Liver (tissue), 9 donors: ENCODE data around the gene CACNA1F. TPM values are rescaled to one million over a fixed set of nuclear protein-coding genes. Genes with fewer than 3 reads are reported as not detected.

Experiments used
- DNase-seq: peaks from one replicate; pipeline ENCODE4 v3.0.0-alpha.2; 2017; ENCODE audit warnings: low spot score
- H3K27ac ChIP-seq, 2 donors: one replicate each; pipeline ENCODE4 v1.7.0; 2013; ENCODE audit warnings: inconsistent platforms in 2 of 2, low read length in 2 of 2, control low read depth in 1 of 2, low read depth in 1 of 2, mild to moderate bottlenecking in 1 of 2
- H3K27me3 ChIP-seq, 4 donors: one replicate each; pipeline versions ENCODE4 v1.6.1 to v1.7.0; 2013; ENCODE audit warnings: low read length in 3 of 4, inconsistent platforms in 1 of 4, mild to moderate bottlenecking in 1 of 4, moderate library complexity in 1 of 4; ENCODE audit not compliant: control insufficient read depth in 4 of 4, insufficient read depth in 4 of 4
- H3K36me3 ChIP-seq, 4 donors: one replicate each; pipeline versions ENCODE4 v1.6.1 to v1.7.0; 2013; ENCODE audit warnings: low read length in 3 of 4, mild to moderate bottlenecking in 3 of 4, low read depth in 1 of 4, moderate library complexity in 1 of 4; ENCODE audit not compliant: control insufficient read depth in 4 of 4, insufficient read depth in 3 of 4
- H3K4me1 ChIP-seq, 4 donors: one replicate each; pipeline versions ENCODE4 v1.6.1 to v1.7.0; 2013; ENCODE audit warnings: low read length in 3 of 4, mild to moderate bottlenecking in 3 of 4, moderate library complexity in 1 of 4; ENCODE audit not compliant: control insufficient read depth in 4 of 4, insufficient read depth in 4 of 4
- H3K4me3 ChIP-seq, 3 donors: one replicate each; pipeline versions ENCODE4 v1.6.1 to v1.7.0; 2013; ENCODE audit warnings: low read length in 3 of 3, control low read depth in 1 of 3, low read depth in 1 of 3, mild to moderate bottlenecking in 1 of 3
- H3K9ac ChIP-seq, 2 donors: one replicate each; pipeline ENCODE4 v1.7.0; 2013; ENCODE audit warnings: low read length in 2 of 2, mild to moderate bottlenecking in 2 of 2, moderate library complexity in 2 of 2, control low read depth in 1 of 2, low read depth in 1 of 2
- H3K9me3 ChIP-seq, 4 donors: one replicate each; pipeline versions ENCODE4 v1.6.1 to v1.7.0; 2013; ENCODE audit warnings: low read length in 3 of 4; ENCODE audit not compliant: control insufficient read depth in 4 of 4
- EGR1 ChIP-seq, 2 donors: IDR thresholded peaks; 2 replicates each; pipeline ENCODE4 v1.6.1; 2016 to 2018; ENCODE audit warnings: antibody characterized with exemption in 2 of 2, low read depth in 2 of 2
- FOXA1 ChIP-seq: IDR thresholded peaks from 2 replicates; pipeline ENCODE4 v1.6.1; 2016; ENCODE audit warnings: antibody characterized with exemption
- FOXA2 ChIP-seq: IDR thresholded peaks from 2 replicates; pipeline ENCODE4 v1.6.1; 2016; ENCODE audit warnings: antibody characterized with exemption
- GABPA ChIP-seq, 2 donors: IDR thresholded peaks in 1 of 2; conservative IDR thresholded peaks in 1 of 2; 2 replicates each; pipeline ENCODE4 v1.6.1; 2016; ENCODE audit warnings: antibody characterized with exemption in 2 of 2, mild to moderate bottlenecking in 1 of 2, moderate library complexity in 1 of 2
- HNF4A ChIP-seq, 2 donors: conservative IDR thresholded peaks; 2 replicates each; pipeline ENCODE4 v1.6.1; 2016; ENCODE audit warnings: antibody characterized with exemption in 2 of 2, mild to moderate bottlenecking in 2 of 2
- HNF4G ChIP-seq: IDR thresholded peaks from 2 replicates; pipeline ENCODE4 v1.6.1; 2016; ENCODE audit warnings: antibody characterized with exemption
- JUND ChIP-seq, 2 donors: IDR thresholded peaks; 2 replicates each; pipeline ENCODE4 v1.6.1; 2016; ENCODE audit warnings: antibody characterized with exemption in 2 of 2
- NR2F2 ChIP-seq: IDR thresholded peaks from 2 replicates; pipeline ENCODE4 v1.6.1; 2016; ENCODE audit warnings: antibody characterized with exemption
- RAD21 ChIP-seq, 2 donors: IDR thresholded peaks; 2 replicates each; pipeline ENCODE4 v1.6.1; 2016; ENCODE audit warnings: antibody characterized with exemption in 2 of 2, mild to moderate bottlenecking in 2 of 2
- RXRA ChIP-seq, 2 donors: IDR thresholded peaks; 2 replicates each; pipeline ENCODE4 v1.6.1; 2017 to 2018; ENCODE audit warnings: antibody characterized with exemption in 2 of 2, mild to moderate bottlenecking in 1 of 2
- SP1 ChIP-seq: IDR thresholded peaks from 2 replicates; pipeline ENCODE4 v1.6.1; 2018; ENCODE audit warnings: antibody characterized with exemption, mild to moderate bottlenecking
- TAF1 ChIP-seq: conservative IDR thresholded peaks from 2 replicates; pipeline ENCODE4 v1.6.1; 2016; ENCODE audit warnings: antibody characterized with exemption, mild to moderate bottlenecking
- YY1 ChIP-seq: IDR thresholded peaks from 2 replicates; pipeline ENCODE4 v1.6.1; 2016; ENCODE audit warnings: antibody characterized with exemption, mild to moderate bottlenecking
- WGBS: extraction: QIAGEN DNeasy Blood & Tissue Kit; methylation state at CpG from one replicate; pipeline ENCODE4 v1.1.7; 2013; 5-methylcytosine and 5-hydroxymethylcytosine counted together
- polyA plus RNA-seq, 2 donors: library from polyadenylated mRNA; stranded (reverse) in 1 of 2; unstranded in 1 of 2; fragments of 200-250 nt in 1 of 2; fragments of >200 nt in 1 of 2; fragmentation: Nextera tagmentation in 1 of 2; extraction: Ambion mirVana in 1 of 2; gene quantifications; one replicate each; pipeline versions ENCODE4 v1.2.1 to v1.2.3, GENCODE V29; 2013 to 2015
- total RNA-seq, 2 donors: library from RNA; depleted of rRNA; stranded (reverse); fragments of >200 nt; gene quantifications; one replicate each; pipeline ENCODE4 v1.2.3, GENCODE V29; 2014
- TF ChIP-seq, protein P1 (sequence below): IDR thresholded peaks from 2 replicates; pipeline ENCODE4 v1.6.1; 2016; ENCODE audit warnings: antibody characterized with exemption
- TF ChIP-seq, protein P2 (sequence below): IDR thresholded peaks from 2 replicates; pipeline ENCODE4 v1.6.1; 2016; ENCODE audit warnings: antibody characterized with exemption
- TF ChIP-seq, protein P3 (sequence below): fragments of 150-350 bp; IDR thresholded peaks from 2 replicates; pipeline ENCODE4 v1.5.1; 2017; ENCODE audit warnings: improper control_type of control experiment, low read depth, low read length; ENCODE audit not compliant: missing input control
- TF ChIP-seq, protein P4 (sequence below): IDR thresholded peaks from 2 replicates; pipeline ENCODE4 v1.6.1; 2016; ENCODE audit warnings: antibody characterized with exemption, mild to moderate bottlenecking
- TF ChIP-seq, protein P5 (sequence below): IDR thresholded peaks from 2 replicates; pipeline ENCODE4 v1.6.1; 2016; ENCODE audit warnings: antibody characterized with exemption
- donor health status: healthy.
- donor health status: healthy.
- donor health status: healthy.
- donor health status: healthy.
- donor health status: healthy.

Gene CACNA1F
- total and polyA plus RNA-seq, 4 donors: 0.03 TPM; not detected in 3

DNA sequence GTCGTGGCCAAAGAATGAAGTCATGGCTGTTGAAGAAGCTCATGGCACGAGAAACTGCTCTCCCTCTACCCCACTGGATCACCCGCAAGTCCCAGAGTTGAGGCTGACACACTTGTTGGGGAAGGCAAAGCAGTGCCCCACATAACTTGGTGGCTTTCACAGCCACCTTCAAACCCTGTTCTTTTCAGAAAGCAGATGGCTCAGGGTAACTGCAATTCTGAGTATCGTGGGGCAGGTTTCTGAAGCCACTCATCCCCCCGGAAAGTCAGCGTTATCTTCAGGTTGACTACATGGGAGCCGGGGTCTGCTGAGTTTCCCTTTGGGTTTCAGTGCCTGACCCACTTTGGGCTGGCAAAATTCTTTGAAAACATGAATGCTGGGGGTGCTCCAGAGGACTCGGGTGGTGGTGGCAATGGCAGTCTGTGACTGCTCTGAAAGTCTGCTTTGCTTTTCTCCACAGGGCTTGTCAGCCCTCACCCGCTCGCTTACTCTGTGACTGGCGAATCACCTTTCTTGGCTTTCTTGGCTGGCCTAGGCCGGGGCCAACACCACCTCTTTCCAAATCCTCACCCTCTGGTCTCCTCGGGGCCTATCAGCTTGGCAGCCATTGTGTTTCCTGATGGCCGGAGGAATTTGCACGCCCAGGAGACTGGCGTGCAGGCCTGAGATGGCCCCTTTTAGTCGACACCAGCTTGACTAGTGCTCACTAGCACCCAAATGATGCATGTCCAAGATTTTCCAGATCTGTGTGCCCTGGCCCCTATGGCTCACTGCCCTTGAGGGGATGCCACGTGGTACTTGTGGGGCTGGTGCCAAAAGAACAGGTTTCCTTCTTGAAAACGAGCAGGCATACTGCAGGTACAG, 43.8 kb upstream of the CACNA1F start:
- no peaks in the 10 kb centered on the region for H3K36me3 ChIP-seq
- no peaks in the 10 kb centered on the region for H3K27me3 ChIP-seq
- no peak for DNase-seq
- no peak overlapping the region for H3K4me3 ChIP-seq
- no peak overlapping the region for H3K9ac ChIP-seq
- peaks cover under 1 to 15% (median 7%) of the 10 kb centered on the region in 4 donors for H3K4me1 ChIP-seq
- H3K27ac ChIP-seq: no peak overlapping the region
- TF ChIP-seq, protein P1, sequence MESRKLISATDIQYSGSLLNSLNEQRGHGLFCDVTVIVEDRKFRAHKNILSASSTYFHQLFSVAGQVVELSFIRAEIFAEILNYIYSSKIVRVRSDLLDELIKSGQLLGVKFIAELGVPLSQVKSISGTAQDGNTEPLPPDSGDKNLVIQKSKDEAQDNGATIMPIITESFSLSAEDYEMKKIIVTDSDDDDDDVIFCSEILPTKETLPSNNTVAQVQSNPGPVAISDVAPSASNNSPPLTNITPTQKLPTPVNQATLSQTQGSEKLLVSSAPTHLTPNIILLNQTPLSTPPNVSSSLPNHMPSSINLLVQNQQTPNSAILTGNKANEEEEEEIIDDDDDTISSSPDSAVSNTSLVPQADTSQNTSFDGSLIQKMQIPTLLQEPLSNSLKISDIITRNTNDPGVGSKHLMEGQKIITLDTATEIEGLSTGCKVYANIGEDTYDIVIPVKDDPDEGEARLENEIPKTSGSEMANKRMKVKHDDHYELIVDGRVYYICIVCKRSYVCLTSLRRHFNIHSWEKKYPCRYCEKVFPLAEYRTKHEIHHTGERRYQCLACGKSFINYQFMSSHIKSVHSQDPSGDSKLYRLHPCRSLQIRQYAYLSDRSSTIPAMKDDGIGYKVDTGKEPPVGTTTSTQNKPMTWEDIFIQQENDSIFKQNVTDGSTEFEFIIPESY: no peak
- no peak for TF ChIP-seq HNF4A (conservative IDR thresholded peaks at IDR 0.05)
- no peak for TF ChIP-seq YY1
- TF ChIP-seq, protein P2, sequence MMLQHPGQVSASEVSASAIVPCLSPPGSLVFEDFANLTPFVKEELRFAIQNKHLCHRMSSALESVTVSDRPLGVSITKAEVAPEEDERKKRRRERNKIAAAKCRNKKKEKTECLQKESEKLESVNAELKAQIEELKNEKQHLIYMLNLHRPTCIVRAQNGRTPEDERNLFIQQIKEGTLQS: no peak
- TF ChIP-seq SP1: no peak
- TF ChIP-seq, protein P3, sequence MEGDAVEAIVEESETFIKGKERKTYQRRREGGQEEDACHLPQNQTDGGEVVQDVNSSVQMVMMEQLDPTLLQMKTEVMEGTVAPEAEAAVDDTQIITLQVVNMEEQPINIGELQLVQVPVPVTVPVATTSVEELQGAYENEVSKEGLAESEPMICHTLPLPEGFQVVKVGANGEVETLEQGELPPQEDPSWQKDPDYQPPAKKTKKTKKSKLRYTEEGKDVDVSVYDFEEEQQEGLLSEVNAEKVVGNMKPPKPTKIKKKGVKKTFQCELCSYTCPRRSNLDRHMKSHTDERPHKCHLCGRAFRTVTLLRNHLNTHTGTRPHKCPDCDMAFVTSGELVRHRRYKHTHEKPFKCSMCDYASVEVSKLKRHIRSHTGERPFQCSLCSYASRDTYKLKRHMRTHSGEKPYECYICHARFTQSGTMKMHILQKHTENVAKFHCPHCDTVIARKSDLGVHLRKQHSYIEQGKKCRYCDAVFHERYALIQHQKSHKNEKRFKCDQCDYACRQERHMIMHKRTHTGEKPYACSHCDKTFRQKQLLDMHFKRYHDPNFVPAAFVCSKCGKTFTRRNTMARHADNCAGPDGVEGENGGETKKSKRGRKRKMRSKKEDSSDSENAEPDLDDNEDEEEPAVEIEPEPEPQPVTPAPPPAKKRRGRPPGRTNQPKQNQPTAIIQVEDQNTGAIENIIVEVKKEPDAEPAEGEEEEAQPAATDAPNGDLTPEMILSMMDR: no peak
- TF ChIP-seq, protein P4, sequence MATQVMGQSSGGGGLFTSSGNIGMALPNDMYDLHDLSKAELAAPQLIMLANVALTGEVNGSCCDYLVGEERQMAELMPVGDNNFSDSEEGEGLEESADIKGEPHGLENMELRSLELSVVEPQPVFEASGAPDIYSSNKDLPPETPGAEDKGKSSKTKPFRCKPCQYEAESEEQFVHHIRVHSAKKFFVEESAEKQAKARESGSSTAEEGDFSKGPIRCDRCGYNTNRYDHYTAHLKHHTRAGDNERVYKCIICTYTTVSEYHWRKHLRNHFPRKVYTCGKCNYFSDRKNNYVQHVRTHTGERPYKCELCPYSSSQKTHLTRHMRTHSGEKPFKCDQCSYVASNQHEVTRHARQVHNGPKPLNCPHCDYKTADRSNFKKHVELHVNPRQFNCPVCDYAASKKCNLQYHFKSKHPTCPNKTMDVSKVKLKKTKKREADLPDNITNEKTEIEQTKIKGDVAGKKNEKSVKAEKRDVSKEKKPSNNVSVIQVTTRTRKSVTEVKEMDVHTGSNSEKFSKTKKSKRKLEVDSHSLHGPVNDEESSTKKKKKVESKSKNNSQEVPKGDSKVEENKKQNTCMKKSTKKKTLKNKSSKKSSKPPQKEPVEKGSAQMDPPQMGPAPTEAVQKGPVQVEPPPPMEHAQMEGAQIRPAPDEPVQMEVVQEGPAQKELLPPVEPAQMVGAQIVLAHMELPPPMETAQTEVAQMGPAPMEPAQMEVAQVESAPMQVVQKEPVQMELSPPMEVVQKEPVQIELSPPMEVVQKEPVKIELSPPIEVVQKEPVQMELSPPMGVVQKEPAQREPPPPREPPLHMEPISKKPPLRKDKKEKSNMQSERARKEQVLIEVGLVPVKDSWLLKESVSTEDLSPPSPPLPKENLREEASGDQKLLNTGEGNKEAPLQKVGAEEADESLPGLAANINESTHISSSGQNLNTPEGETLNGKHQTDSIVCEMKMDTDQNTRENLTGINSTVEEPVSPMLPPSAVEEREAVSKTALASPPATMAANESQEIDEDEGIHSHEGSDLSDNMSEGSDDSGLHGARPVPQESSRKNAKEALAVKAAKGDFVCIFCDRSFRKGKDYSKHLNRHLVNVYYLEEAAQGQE: no peak
- TF ChIP-seq GABPA (IDR thresholded peaks at IDR 0.05 in 1 of 2, conservative IDR thresholded peaks at IDR 0.05 in 1 of 2): no peak
- no peak for TF ChIP-seq HNF4G
- TF ChIP-seq RAD21 (IDR thresholded peaks at IDR 0.05): no peak
- TF ChIP-seq RXRA (IDR thresholded peaks at IDR 0.05): no peak
- no peak for TF ChIP-seq FOXA1
- no peak for TF ChIP-seq JUND (IDR thresholded peaks at IDR 0.05)
- TF ChIP-seq NR2F2: no peak
- TF ChIP-seq, protein P5, sequence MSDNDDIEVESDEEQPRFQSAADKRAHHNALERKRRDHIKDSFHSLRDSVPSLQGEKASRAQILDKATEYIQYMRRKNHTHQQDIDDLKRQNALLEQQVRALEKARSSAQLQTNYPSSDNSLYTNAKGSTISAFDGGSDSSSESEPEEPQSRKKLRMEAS: no peak
- TF ChIP-seq FOXA2: no peak
- TF ChIP-seq EGR1 (IDR thresholded peaks at IDR 0.05; ENCODE audit: low read depth in 2 of 2): no peak
- no peak for TF ChIP-seq TAF1
- no peaks in the 10 kb centered on the region for H3K9me3 ChIP-seq
- WGBS: 84% methylated on average over 19 of the region's 19 CpGs
